HG03565 (cell line): ENCODE results near the gene RNPC3.
A peak's percentile ranks its signal among the peaks of the same experiment; 100 is the strongest.
"Not testable (repeated sequence)": the region's sequence is repeated elsewhere in the genome, so short reads cannot be mapped to it uniquely, and the experiment has no call there.

Experiments used
- ATAC-seq: cut with Tn5 transposase; IDR thresholded peaks from one replicate; pipeline ENCODE4 v1.9.1; 2021; ENCODE audit warnings: mild to moderate bottlenecking, moderate library complexity; ENCODE audit not compliant: unreplicated experiment

The RNPC3 gene

DNA sequence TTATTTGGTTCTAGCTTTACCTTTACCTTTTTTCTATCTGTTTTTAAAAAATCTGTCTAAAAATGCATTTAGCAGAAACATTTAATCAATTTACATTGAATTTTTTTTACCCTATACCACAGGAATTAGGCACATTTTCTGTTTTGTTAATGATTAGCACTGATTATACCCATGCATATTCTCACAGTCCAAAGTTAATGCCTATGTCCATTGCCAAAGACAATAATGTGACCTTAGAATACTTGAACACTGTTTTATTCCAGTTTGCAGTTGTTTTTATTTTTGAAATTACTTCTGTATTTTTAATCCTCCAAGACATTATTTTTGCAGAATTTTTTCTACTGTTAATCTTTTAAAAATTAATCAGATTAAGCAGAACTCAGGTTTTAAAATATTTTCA is 34.9 kb downstream of the RNPC3 start:
- ATAC-seq, result no peak

DNA sequence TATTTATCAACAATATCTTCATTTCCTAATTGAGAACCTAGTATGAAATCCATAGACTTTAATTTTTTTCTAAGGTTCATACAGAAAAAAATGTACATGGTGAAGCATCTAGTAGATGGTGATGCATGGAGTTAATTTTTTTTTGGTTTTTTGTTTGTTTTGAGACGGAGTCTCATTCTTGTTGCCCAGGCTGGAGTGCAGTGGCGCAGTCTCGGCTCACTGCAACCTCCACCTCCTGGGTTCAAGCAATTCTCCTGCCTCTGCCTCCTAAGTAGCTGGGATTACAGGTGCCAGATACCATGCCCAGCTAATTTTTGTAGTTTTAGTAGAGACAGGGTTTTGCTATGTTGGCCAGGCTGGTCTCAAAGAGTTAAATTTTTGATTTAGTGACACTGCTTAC is 35.6 kb downstream of the RNPC3 start:
- ATAC-seq, result not testable (repeated sequence)

DNA sequence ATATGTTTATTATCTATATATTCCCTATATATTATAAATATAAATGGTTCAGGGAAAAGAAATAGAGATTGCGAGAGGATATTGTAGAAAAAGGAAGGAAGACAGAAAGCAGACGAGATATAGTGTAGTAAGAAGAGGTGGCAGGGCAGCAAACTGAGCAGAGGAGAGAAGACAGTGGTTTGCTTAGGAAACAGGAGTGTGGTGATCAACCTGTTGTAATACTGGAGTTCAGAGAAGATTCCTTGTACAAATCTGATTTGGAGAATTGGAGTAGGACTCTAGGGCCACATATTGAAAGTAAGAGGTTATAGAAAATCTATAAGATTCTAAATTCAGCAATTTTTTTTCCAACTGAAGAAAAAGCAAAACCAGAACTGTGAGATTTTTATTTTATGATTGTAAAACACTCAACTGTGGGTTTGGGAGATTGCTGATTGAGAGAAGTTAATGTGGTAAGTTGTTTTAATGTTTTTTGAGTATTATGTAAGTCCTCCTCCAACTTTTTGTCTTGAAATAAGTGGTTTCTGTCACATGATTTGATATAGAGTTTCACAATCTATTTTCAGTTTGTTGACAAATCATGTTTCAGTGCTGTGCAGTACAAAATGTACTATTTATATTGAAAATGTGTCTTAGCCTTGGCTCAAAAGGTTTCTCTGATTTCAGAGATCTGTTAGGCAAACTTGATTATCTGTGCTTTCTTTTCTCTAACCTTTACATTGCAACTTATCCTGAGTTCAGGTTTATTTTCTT is 36.3 kb downstream of the RNPC3 start:
- ATAC-seq, result peak; percentile 88

DNA sequence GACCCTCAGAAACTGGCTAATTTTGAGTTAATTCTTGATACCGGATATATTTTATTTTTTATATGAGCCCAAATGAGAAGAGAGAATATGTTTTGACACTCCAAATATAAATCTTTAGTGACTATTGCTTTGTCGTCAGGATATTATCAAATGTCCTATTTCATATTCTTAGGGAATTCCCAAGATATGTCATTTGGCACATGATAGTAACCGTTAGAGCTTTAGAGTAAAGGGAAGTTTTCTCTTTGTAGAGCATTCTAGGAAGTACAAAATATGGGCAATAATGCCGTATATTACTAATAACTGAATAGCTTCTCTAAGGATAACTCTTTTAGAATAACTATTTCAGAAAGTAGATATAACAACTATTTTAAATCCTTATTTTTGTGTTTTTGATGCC is 37.6 kb downstream of the RNPC3 start:
- ATAC-seq, result no peak

DNA sequence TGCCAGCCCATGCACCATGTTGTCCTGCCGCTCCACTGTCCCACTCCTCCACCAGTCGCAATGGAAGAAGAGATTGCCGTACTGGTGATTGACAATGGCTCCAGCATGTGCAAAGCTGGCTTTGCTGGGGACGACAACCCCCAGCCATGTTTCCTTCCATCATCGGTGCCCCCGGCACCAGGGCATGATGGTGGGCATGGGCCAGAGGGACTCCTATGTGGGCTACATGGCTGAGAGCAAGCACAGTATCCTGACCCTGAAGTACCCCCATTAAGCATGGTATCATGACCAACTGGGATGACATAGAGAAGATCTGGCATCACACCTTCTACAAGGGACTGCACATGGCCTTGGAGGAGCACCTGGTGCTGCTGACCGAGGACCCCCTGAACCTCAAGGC is 44.0 kb downstream of the RNPC3 start:
- ATAC-seq, result no peak

DNA sequence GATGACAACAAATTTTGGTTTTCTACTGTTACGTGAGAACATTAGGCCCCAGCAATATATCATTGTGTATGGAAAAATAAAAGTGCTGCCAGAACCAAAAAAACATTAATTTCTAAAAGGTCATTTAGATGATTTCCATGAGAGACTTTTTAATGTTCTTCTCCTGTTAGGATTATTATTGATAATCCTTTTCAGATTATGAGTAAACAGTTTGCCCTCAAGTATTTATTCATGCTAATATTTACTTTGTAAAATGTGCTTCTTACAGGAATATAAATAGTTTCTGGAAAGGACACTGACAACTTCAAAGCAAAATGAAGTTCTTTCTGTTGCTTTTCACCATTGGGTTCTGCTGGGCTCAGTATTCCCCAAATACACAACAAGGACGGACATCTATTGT is 45.8 kb downstream of the RNPC3 start, which contains the start of gene AMY2B:
Gene AMY2B, plus strand, starts transcription at position 301 of the 400 bp plus-strand sequence. Its CDS starts 14 bp downstream, at position 315.
- not testable (repeated sequence) for ATAC-seq

DNA sequence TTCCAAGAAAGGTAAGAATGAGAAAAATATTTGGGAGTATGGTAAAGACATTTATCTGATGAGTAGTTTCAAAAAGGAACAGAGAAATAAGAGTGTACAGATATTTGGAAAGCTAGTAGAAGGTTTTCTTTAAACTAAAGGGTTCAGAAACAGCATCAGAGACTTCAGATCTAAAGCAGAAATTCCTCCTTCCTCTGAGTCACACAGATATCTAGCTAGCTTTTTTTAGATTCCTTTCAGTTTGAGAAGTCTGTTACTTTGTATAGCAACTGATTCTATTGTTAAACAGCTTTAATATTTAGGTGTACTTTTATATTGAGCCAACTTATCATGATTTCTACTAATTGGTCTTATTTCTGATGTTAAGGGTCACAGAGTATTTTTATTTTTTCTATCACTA is 50.6 kb downstream of the RNPC3 start:
- ATAC-seq, result peak; percentile 74

DNA sequence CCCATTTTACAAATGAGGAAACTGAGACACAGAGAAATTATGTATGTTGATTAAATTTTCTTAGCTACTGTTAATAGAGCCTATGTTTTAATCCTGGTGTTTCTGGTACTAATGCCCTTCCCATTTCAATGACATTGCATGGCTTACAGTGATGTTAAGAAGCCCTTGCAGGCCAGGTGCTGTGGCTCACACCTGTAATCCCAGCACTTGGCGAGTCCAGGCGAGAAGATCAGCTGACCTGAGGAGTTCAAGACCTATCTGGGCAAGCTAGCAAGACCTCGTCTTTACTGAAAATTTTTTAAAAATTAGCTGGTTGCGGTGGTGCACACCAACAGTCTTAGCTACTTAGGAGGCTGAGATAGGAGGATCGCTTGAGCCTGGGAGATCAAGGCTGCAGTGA is 51.3 kb downstream of the RNPC3 start:
- not testable (repeated sequence) for ATAC-seq

DNA sequence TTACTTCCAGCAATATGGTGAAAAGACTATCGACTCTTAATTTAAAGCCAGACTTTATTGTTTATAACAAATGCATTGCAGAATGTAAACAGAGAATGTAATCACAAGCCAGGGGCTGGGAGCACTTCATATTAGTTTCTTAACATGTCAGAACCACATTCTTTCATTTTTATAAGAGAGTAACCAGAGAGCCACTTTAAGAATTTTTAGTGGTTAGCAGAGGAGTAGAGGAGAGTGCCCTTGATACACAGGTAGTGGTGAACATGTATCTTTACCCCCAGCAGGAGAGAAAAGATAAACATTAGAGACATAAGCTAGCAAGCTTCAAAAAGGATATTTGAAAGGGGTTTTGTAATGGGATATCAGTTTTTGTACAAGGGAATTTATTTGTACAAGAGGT is 57.0 kb downstream of the RNPC3 start:
- ATAC-seq, result no peak

DNA sequence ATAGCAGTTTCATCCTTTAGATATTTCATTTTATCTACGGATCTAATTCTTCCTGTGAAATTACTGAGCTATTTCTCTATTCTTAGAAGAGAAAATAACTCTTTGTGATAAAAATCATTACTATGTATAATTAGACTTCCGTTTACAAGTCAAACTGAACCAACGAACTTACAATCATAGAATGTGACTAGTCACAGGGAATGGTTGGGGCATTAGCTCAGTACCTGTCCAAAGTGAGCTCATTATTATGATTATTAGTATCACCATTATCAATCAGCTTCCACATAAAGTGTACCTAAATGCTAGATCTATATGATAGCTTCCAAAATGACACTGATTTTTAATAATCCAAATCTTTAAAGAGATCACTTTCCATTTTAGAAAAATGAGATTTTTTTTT is 58.4 kb downstream of the RNPC3 start:
- ATAC-seq, result no peak

DNA sequence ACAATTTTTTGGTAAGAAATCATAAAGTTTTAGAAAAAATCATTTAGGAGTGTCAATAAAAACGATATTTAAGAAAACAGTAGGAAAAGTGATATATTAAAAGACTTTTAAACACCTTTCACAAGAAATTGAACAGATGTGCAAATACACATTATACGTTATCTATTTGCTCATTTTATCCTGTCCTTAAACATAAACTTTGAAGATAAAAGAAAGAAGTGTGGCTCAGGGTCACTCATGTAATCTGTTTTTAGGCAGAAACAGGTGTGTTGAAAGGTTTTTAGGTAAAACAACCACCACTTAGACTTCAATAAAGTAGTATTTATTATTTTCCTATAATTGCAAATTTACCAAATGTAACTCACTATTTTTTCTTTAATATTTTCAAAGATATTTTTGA is 59.0 kb downstream of the RNPC3 start:
- no peak for ATAC-seq

DNA sequence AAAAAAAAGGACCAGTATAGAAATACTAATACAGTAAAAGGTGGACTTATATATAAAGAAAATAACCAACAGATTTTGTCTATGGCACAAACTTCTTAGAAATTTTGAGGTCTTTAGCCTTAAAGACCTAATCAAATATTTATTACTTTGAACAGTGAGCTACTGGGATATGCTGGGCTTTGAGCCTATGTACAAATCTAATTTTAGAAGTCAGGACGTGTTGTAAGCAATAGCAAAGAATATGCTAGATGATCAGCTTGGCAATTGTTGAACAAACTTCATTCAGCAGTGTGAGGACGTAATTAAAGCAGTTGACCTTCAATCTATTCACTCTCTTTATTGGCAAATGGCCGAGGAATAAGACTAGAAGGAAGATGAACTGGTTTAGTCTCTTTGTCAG is 77.2 kb downstream of the RNPC3 start:
- ATAC-seq, result not testable (repeated sequence)
